IMR-90 (cell line): ENCODE results near the gene HERC6.

Experiments used
- BHLHE40 ChIP-seq: fragments of 150-350 bp; IDR thresholded peaks from 2 replicates; pipeline ENCODE4 v1.6.1; 2016; ENCODE audit warnings: mild to moderate bottlenecking, low read depth, low read length
- CEBPB ChIP-seq: IDR thresholded peaks from 2 replicates; pipeline ENCODE4 v1.6.1; 2012; ENCODE audit warnings: low read depth, low read length, improper control_type of control experiment
- CTCF ChIP-seq: conservative IDR thresholded peaks from 2 replicates; pipeline ENCODE4 v1.5.1; 2012; ENCODE audit warnings: mild to moderate bottlenecking, low read depth, low read length, improper control_type of control experiment
- ELK1 ChIP-seq: fragments of 150-350 bp; IDR thresholded peaks from 2 replicates; pipeline ENCODE4 v1.6.1; 2016; ENCODE audit warnings: low read depth, mild to moderate bottlenecking, low read length, moderate library complexity, borderline replicate concordance
- MXI1 ChIP-seq: IDR thresholded peaks from 2 replicates; pipeline ENCODE4 v1.6.1; 2012; ENCODE audit warnings: low read depth, mild to moderate bottlenecking, low read length, moderate library complexity, borderline replicate concordance
- POLR2A ChIP-seq: IDR thresholded peaks from 2 replicates; pipeline ENCODE4 v1.6.1; 2012; ENCODE audit warnings: mild to moderate bottlenecking, low read depth, low read length
- RAD21 ChIP-seq: IDR thresholded peaks from 2 replicates; pipeline ENCODE4 v1.6.1; 2012; ENCODE audit warnings: low read length, improper control_type of control experiment
- RCOR1 ChIP-seq: IDR thresholded peaks from 2 replicates; pipeline ENCODE4 v1.6.1; 2012; ENCODE audit warnings: mild to moderate bottlenecking, low read length, improper control_type of control experiment; ENCODE audit not compliant: insufficient replicate concordance
- RFX5 ChIP-seq: IDR thresholded peaks from 2 replicates; pipeline ENCODE4 v1.8.0; 2012; ENCODE audit warnings: low read depth, mild to moderate bottlenecking, low read length, moderate library complexity
- SMC3 ChIP-seq: fragments of 150-350 bp; IDR thresholded peaks from 2 replicates; pipeline ENCODE4 v1.6.1; 2016; ENCODE audit warnings: low read depth, mild to moderate bottlenecking, antibody characterized with exemption, low read length, moderate library complexity
- USF2 ChIP-seq: fragments of 150-350 bp; IDR thresholded peaks from 2 replicates; pipeline ENCODE4 v1.6.1; 2017; ENCODE audit warnings: mild to moderate bottlenecking, antibody characterized with exemption, low read length, low read depth

GRCh38 chr4:88378691-88379559, at the start of gene HERC6:
- peak; percentile 54 for TF ChIP-seq CTCF
- no peak for TF ChIP-seq SMC3
- TF ChIP-seq POLR2A: no peak
- no peak for TF ChIP-seq USF2
- no peak for TF ChIP-seq MXI1
- TF ChIP-seq CEBPB: no peak
- no peak for TF ChIP-seq BHLHE40
- TF ChIP-seq RCOR1: no peak
- TF ChIP-seq ELK1: no peak
- TF ChIP-seq RAD21: no peak
- no peak for TF ChIP-seq RFX5
